CD4-positive, alpha-beta T cell treated with Interleukin-12 subunit alpha and Interleukin-12 subunit beta, for 1 hour (primary cell): ENCODE measurements around the gene CEBPA.
"Not testable (repeated sequence)": the region's sequence is repeated elsewhere in the genome, so short reads cannot be mapped to it uniquely, and the experiment has no call there.

Experiments used
- DNase-seq: peaks from one replicate; pipeline ENCODE4 v3.0.0-alpha.2; 2020

The CEBPA gene

GRCh38 chr19:33300009-33300893 lies 2.1 kb downstream of the CEBPA start:
- no peak for DNase-seq

GRCh38 chr19:33299051-33299688 lies 3.2 kb downstream of the CEBPA start:
- no peak for DNase-seq

- DNase-seq = no peak
Observed at GRCh38 chr19:33298146-33298911, 4.0 kb downstream of the CEBPA start.

- DNase-seq = no peak
Observed at GRCh38 chr19:33297401-33298145, 4.8 kb downstream of the CEBPA start.

GRCh38 chr19:33296488-33296971 lies 5.8 kb downstream of the CEBPA start:
- DNase-seq = no peak

- DNase-seq = peak; percentile 27
Observed at GRCh38 chr19:33295621-33296487, 6.5 kb downstream of the CEBPA start.

GRCh38 chr19:33295046-33295445 lies 7.3 kb downstream of the CEBPA start:
- DNase-seq = not testable (repeated sequence)

- no peak for DNase-seq
Observed at GRCh38 chr19:33294058-33294798, 8.1 kb downstream of the CEBPA start.

GRCh38 chr19:33293255-33294057 lies 8.9 kb downstream of the CEBPA start:
- DNase-seq = no peak

GRCh38 chr19:33292595-33293254 lies 9.6 kb downstream of the CEBPA start:
- DNase-seq = no peak

GRCh38 chr19:33291623-33292534 lies 10.5 kb downstream of the CEBPA start:
- no peak for DNase-seq

GRCh38 chr19:33290956-33291622 lies 11.2 kb downstream of the CEBPA start:
- DNase-seq = no peak

- no peak for DNase-seq
Observed at GRCh38 chr19:33290082-33290815, 12.1 kb downstream of the CEBPA start.

GRCh38 chr19:33289261-33289660 lies 13.1 kb downstream of the CEBPA start:
- no peak for DNase-seq

GRCh38 chr19:33288666-33289065 lies 13.7 kb downstream of the CEBPA start:
- no peak for DNase-seq

- no peak for DNase-seq
Observed at GRCh38 chr19:33287927-33288326, 14.4 kb downstream of the CEBPA start.

GRCh38 chr19:33287438-33287837 lies 14.9 kb downstream of the CEBPA start:
- DNase-seq = no peak
